NT2/D1 (cell line): ENCODE data around the gene CES2.

Source experiments
- YY1 ChIP-seq: IDR thresholded peaks from 2 replicates; pipeline ENCODE4 v1.6.1; 2011; ENCODE audit not compliant: insufficient read length, insufficient read depth
- ZNF274 ChIP-seq: IDR thresholded peaks from 2 replicates; pipeline ENCODE4 v1.6.1; 2011; ENCODE audit warnings: mild to moderate bottlenecking, low read depth, low read length

DNA sequence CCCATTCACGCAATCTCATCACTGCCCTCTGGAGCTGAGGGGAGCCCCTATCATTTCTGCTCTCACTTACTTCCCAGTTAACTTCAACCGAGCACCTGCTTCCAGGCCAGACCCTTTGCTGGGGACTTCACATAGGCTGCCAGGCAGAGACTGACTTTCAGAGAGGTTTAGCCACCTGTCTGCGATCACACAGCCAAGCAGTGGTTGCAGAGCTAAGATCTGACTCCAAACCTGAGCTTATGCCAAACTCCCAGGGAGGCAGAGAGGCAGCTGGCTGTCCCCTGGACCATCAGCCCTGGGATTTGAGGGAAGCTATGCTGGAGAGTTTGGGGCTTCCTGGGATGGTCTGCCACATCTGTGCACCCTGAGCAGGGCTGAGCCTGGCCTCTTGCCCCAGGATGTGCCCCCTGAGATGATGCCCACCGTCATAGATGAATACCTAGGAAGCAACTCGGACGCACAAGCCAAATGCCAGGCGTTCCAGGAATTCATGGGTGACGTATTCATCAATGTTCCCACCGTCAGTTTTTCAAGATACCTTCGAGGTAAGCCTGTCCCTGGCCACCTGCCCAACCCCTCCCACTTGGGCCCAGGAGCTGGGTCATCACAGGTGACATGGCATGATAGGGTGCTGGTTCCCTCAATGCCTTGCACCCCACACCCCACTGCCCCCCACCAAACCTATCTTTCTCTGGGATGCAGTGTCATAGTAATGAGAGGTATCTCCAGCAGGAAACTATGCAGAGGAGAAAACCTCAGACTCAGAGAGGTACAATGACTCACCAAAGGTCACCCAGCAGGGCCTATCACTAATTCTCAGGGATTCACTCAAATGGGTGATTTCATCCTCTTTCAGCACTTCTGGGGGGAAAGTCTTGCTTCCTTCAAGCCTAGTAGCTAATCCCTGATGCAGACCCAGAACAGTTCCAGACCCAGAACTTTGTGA, 35.7 kb downstream of the CES2 start:
- TF ChIP-seq ZNF274 (no peak), YY1 (no peak)
